HUES6 (cell line): ENCODE data around the gene SMARCAD1.
"Not testable (repeated sequence)": the region's sequence is repeated elsewhere in the genome, so short reads cannot be mapped to it uniquely, and the experiment has no call there.

ENCODE experiments used
- H3K27ac ChIP-seq: 2 replicates; pipeline ENCODE4 v1.7.0; 2013; ENCODE audit warnings: low read depth, mild to moderate bottlenecking, low read length, inconsistent platforms
- H3K27me3 ChIP-seq: 2 replicates; pipeline ENCODE4 v1.6.1; 2013; ENCODE audit warnings: low read length; ENCODE audit not compliant: control insufficient read depth, insufficient read depth
- H3K36me3 ChIP-seq: 2 replicates; pipeline ENCODE4 v1.6.1; 2013; ENCODE audit warnings: low read length; ENCODE audit not compliant: control insufficient read depth, insufficient read depth
- H3K4me1 ChIP-seq: 2 replicates; pipeline ENCODE4 v1.6.1; 2013; ENCODE audit warnings: low read length; ENCODE audit not compliant: control insufficient read depth, insufficient read depth
- H3K4me3 ChIP-seq: 2 replicates; pipeline ENCODE4 v1.5.1; 2013; ENCODE audit warnings: low read depth, low read length
- H3K9ac ChIP-seq: one replicate; pipeline ENCODE4 v1.6.1; 2013; ENCODE audit warnings: mild to moderate bottlenecking, low read length
- H3K9me3 ChIP-seq: 2 replicates; pipeline ENCODE4 v1.6.1; 2013; ENCODE audit warnings: low read depth, low read length; ENCODE audit not compliant: control insufficient read depth, insufficient read depth

The SMARCAD1 gene

DNA sequence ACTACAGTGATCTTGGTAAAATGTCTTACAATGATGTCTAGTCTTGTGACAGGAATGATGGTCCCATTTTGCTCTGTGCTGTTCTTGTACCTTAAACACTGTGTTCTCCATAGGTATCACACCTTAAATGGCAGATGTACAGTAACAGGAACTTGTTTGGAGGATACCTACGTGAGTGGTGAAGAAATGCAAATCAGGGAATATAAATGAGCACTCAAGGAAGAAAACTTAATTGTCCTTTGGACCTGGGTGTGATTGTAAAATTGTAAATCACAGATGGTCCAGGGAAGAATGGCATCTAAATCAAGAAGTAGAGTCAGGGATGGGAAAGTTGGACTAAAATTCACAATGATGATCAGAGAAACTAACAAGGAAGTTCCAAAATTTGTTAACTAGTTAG lies 122.3 kb downstream of the SMARCAD1 start:
- no peak overlapping the region for H3K4me3 ChIP-seq
- no peak overlapping the region for H3K9ac ChIP-seq
- H3K9me3 ChIP-seq, result peaks cover 31% of the 10 kb centered on the region
- H3K27ac ChIP-seq, result no peak overlapping the region
- no peaks in the 10 kb centered on the region for H3K27me3 ChIP-seq
- peaks cover 18% of the 10 kb centered on the region for H3K4me1 ChIP-seq
- peaks cover 3% of the 10 kb centered on the region; the same call in 1 of the 2 replicates for H3K36me3 ChIP-seq

DNA sequence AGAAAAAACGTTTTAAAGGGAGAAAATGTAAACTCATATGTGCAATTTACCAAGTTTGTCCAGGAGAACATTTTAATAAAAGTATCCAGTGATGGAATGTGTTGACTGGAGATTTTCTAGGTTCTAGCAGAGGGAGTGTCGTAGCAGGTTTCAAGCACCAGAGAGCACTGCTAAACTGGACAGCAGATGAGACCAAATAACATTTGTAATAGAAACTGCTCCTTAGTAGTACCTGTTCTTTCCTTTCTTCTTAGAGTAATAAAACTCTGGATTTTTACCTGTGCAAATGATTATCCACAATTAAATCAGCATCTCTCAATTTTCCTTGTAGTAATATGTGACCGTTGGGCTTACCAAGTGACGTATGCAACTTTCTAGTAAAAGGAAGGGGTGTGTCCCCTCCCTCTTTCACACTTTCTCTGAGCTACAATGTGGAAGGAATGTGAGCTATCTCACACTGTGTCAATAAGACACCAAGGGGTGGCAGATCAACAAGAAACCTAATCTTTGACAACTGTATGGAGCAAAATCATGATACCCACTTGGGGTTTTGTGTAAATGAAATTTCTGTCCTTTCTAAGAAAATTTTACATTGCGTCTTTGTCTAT lies 125.4 kb downstream of the SMARCAD1 start:
- Histone ChIP-seq H3K27ac (no peak overlapping the region), H3K4me1 (peaks cover 20% of the 10 kb centered on the region), H3K36me3 (peaks cover 3% of the 10 kb centered on the region; the same call in 1 of the 2 replicates), H3K27me3 (no peaks in the 10 kb centered on the region), H3K9ac (no peak overlapping the region), H3K9me3 (peaks cover under 1% of the 10 kb centered on the region; the same call in 1 of the 2 replicates), H3K4me3 (no peak overlapping the region)

DNA sequence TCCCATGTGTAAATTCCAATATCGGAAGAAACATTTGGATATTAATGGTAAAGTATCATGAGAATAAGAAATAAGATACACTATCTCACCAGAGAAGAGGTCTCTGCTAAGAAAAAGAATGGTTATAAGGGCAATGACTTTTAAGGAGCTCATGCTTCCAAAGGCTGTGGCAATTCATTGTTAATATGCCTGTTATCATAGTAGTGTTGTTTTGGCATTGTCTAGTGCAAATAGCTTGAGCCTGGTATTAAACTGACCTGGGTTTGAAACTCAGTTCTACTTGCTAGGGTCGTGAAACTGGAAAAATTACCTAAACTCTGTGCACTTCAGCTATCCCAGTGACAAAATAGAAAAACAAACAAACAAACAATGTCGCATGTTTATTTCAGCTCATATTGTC lies 126.2 kb downstream of the SMARCAD1 start:
- Histone ChIP-seq H3K27me3 (no peaks in the 10 kb centered on the region), H3K9me3 (no peaks in the 10 kb centered on the region), H3K36me3 (peaks cover 3% of the 10 kb centered on the region; the same call in 1 of the 2 replicates), H3K4me3 (no peak overlapping the region), H3K9ac (no peak overlapping the region), H3K4me1 (peaks cover 20% of the 10 kb centered on the region), H3K27ac (no peak overlapping the region)

DNA sequence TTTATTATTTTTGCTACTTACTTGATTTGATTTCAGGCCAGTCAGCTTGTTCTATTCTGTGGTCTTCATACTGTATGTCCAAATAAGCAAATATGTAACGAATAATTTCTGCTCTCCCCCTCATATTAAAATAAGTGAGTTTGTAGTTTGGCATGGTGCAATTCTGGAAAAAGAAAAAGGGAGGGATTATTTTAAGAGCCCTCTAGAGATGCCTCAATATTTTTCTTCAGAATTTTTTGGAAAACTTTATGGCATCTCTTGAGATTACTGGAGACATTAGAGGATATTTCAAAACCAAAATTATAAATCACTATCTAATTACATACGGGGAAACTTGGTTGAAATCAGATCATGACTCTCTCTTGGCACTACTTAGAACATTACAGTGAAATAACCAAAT lies 126.8 kb downstream of the SMARCAD1 start:
- Histone ChIP-seq H3K27ac (no peak overlapping the region), H3K4me3 (no peak overlapping the region), H3K27me3 (no peaks in the 10 kb centered on the region), H3K9me3 (no peaks in the 10 kb centered on the region), H3K9ac (no peak overlapping the region), H3K4me1 (peaks cover 20% of the 10 kb centered on the region), H3K36me3 (peaks cover 3% of the 10 kb centered on the region; the same call in 1 of the 2 replicates)

DNA sequence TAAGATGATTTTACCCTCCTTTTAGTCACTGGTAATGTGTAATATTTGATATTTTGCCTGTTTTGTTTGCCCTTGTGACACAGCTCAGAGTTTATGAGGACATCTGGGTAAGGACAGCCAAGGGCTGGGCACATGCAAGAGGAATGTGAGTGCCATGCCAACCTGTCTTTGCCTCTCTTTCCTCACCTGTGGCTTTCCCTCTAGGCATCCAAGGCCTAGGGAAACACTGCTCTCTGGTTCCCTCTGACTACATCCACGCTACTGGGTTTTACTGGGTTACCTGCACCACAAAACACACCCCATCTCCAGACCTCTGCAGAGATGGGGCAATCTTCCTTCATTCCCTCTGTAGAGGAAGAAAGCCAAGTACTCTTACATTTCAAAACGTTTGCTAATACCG lies 127.3 kb downstream of the SMARCAD1 start:
- no peaks in the 10 kb centered on the region for H3K9me3 ChIP-seq
- no peaks in the 10 kb centered on the region for H3K27me3 ChIP-seq
- no peak overlapping the region for H3K4me3 ChIP-seq
- H3K9ac ChIP-seq, result no peak overlapping the region
- peaks cover 20% of the 10 kb centered on the region for H3K4me1 ChIP-seq
- H3K27ac ChIP-seq, result no peak overlapping the region
- H3K36me3 ChIP-seq, result no peaks in the 10 kb centered on the region; the same call in 1 of the 2 replicates

DNA sequence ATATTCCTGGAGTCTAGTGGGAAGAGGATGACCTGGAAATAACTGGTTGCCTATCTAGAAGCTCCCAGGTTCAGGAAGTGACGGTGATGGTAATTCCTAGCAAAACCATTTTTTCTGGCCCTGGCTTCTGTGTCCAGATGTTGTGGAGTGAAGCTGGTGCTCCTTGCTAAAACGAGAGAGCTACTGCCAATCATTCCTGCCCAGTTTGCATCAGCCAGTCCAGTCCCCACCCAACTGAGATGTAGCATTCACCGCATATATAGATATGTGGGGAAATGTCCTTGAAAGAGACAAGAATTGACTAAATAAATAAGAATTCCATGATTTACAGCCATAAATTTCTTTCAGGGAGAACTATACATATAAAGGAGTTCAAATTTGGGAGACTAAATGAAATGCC lies 128.6 kb downstream of the SMARCAD1 start:
- H3K4me3 ChIP-seq, result no peak overlapping the region
- H3K36me3 ChIP-seq, result no peaks in the 10 kb centered on the region
- H3K27ac ChIP-seq, result no peak overlapping the region
- no peaks in the 10 kb centered on the region for H3K27me3 ChIP-seq
- no peak overlapping the region for H3K9ac ChIP-seq
- H3K4me1 ChIP-seq, result peaks cover 20% of the 10 kb centered on the region
- no peaks in the 10 kb centered on the region for H3K9me3 ChIP-seq

DNA sequence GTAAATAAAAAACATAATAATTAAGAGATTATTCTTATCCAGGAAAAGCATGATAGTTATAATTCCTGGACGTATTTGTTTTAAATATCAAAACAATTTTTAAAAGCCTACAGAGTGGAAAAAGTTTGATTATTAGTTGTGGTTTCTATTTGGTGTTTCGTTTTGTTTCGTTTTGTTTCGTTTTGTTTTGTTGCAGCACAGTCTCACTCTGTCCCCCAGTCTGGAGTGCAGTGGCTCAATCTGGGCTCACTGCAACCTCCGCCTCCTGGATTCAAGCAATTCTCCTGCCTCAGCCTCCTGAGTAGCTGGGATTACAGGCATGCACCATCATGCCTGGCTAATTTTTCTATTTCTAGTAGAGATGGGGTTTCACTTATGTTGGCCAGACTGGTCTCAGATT lies 129.1 kb downstream of the SMARCAD1 start:
- H3K4me3 ChIP-seq, result not testable (repeated sequence)

DNA sequence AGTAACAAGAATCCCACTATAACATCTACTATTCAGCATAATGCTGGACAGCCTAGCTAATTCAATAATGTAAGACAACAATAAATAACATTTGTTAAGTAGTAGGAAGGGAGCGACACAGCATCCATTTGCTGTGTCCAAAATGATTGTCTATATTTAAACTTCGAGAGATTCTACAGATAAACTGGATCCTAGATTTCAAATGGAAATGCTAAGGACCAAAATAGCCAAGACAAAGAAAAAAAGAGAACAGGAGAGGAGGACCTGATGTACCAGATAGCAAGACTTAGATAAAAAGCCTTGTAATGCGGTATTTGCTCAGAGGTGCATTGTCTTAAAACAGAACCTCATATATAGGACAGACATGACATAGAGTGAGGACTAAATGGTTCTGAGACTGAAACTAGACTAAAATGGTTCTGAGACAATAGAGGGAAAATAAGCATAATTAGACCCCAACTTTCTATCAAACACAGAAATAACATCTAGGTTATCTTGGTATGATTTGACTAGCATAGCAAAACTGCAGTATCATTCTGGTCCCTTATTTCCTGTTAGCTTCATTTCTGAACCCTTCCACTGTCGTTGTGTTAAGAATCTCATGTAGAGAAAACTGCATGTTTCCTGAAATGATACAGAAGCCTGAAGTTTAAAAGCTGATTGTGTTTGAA lies 131.2 kb downstream of the SMARCAD1 start:
- no peak overlapping the region for H3K4me3 ChIP-seq
- no peak overlapping the region for H3K9ac ChIP-seq
- no peaks in the 10 kb centered on the region for H3K27me3 ChIP-seq
- no peaks in the 10 kb centered on the region for H3K36me3 ChIP-seq
- no peak overlapping the region for H3K27ac ChIP-seq
- no peaks in the 10 kb centered on the region for H3K9me3 ChIP-seq
- peaks cover 15% of the 10 kb centered on the region for H3K4me1 ChIP-seq

More for the DNA sequence above, 129.1 kb downstream of the SMARCAD1 start:
- not testable (repeated sequence) for H3K9me3 ChIP-seq, H3K27me3 ChIP-seq, H3K36me3 ChIP-seq, H3K27ac ChIP-seq, H3K9ac ChIP-seq
- H3K4me1 ChIP-seq, result peaks cover 20% of the 10 kb centered on the region

DNA sequence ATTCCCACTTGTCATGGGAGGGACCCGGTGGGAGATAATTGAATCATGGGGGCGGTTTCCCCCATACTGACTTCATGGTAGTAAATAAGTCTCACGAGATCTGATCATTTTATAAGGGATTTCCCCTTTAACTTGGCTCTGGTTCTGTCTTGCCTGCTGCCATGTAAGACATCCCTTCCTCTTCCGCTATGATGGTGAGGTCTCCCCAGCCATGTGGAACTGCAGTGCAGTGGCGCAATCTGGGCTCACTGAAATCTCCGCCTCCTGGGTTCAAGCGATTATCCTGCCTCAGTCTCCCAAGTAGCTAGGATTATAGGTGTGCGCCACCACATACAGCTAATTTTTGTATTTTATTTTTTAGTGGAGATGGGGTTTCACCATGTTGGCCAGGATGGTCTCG lies 132.1 kb downstream of the SMARCAD1 start:
- no peak overlapping the region for H3K4me3 ChIP-seq
- H3K9ac ChIP-seq, result no peak overlapping the region
- H3K9me3 ChIP-seq, result no peaks in the 10 kb centered on the region
- H3K27ac ChIP-seq, result no peak overlapping the region
- H3K27me3 ChIP-seq, result no peaks in the 10 kb centered on the region
- no peaks in the 10 kb centered on the region for H3K36me3 ChIP-seq
- peaks cover 10% of the 10 kb centered on the region; the same call in 1 of the 2 replicates for H3K4me1 ChIP-seq
